ENCODE measurements around the gene CENPW.

CENPW gene

DNA sequence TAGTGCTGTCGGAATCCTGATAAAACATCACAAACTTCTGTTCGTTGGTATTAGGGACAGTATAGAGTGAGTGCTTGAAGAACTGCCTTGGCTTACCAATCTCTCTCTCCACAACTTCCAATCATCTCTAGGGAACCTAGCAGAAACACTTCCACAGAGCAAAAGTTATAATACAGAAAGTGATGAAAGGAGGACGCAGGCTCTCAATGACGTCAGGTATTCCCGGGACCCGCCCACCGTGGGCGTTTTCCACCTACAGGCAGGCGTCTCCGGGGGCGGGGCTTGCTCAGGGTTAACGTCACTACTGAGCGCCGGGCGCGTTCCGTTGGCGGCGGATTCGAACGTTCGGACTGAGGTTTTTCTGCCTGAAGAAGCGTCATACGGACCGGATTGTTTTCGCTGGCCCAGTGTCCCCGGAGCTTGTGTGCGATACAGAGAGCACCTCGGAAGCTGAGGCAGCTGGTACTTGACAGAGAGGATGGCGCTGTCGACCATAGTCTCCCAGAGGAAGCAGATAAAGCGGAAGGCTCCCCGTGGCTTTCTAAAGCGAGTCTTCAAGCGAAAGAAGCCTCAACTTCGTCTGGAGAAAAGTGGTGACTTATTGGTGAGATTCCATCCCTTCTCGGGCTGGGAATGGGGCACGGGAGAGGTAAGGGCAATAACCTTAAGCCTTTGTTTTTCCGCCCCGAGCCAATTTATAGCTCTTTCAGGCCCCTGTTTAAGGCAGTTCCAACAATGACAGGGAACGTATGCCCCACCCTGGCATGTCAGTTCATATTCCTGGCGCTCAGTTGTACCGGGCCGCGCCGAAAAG, at the start of gene CENPW:
Gene CENPW, plus strand, starts transcription at position 320 of the 814 bp plus-strand sequence. Its CDS starts 159 bp downstream, at position 479.
- peak; percentile 99 for DNase-seq

DNA sequence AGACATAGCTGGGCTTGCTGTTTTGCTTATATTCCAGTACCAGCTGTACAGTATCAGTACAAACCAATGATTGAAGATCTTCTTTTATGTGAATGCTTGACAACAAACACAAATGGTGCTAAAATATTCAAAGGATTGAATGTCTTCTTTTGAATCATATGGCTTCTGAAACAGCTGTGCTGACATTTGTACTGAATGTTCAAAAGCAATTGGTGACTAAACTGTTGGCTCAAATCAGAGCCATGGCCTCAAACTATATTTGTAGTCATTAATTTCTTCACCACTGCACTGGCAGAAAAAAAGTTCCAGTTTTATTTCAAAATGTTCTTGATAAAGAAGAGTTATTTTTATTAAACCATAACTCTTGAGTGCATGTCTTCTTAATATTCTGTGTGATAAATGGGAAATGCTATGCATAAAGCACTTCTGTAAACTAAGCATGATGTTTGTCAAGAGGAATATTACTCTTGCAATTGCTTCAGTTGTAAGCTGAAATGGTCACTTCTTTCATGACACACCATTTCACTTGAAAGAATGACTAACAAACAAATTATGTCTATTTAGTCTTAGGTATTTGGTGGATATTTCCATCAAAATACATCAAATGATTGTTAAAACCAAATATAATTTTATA, 45.9 kb upstream of the CENPW start:
- no peak for DNase-seq

DNA sequence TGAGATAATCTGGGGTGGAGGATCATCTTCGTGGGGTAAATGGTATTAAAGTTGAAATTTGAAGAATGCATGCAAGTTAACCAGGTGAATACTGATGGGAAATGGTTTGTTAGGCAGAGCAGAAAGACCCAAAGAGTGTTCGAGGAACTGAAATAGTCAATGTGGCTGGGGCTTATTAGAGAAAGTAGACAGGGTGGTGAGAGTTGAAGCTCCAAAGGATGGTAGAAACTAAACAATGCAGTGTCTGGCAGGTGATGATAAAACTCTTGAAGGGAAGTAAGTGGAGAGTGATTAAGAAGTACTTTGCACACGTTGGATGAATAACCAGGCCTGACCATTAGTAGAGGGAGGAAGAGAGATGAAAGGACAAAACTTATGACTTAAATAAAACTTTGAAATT, 39.8 kb upstream of the CENPW start:
- no peak for DNase-seq

DNA sequence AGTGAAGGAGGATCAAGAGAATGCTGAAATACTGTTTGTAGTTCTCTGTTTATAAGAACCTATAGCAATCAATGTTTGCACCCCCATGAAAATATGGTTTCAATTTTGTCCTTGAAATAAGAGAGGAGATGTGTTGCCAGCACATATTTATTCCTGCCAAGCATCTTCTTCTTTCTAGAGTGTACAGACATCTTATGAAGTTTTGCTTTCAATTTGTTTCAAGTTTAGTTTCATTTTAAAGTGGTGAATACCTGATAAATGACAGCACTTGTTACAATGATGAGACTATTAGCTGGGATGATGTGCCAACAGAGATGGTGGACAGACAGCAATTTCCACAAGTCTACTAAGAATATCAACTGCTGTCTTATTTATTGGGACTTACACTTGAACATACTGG, 39.2 kb upstream of the CENPW start:
- no peak for DNase-seq

DNA sequence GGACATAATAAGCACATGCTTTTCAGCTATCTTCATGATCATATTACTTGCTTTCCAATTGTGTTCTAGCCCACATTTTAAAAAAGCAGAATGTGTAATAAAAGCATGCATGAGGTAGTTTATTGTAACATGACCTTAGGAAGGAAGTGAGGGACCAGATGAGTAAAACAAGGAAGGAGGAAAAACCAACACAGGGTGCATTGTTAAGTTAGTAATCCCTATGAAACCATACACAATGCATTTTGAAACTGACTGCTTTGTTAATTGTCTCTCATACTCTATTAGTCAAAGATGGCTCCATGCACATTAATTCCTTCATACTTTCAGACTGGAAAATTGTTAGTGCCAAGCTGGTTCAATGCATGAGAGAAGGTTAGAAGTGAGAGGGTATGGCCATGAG, 37.7 kb upstream of the CENPW start:
- no peak for DNase-seq

DNA sequence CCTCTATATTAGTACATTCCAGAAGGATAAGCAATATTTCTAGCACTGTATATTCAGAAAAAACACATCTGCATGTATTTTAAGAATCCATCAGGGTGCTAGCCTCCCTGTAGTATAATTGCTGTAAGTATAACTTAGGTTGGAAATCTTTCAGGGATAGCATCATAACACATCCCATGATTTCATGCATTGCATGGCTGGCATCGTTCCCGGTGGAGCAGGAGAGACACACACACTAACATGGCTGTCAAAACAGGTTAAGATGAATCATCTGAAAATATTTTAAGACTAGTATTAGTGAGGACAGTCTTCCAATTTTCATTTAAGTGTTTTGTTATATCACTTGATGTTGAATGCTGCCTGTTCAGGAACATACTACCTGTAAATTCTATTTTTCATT, 32.1 kb upstream of the CENPW start:
- no peak for DNase-seq

DNA sequence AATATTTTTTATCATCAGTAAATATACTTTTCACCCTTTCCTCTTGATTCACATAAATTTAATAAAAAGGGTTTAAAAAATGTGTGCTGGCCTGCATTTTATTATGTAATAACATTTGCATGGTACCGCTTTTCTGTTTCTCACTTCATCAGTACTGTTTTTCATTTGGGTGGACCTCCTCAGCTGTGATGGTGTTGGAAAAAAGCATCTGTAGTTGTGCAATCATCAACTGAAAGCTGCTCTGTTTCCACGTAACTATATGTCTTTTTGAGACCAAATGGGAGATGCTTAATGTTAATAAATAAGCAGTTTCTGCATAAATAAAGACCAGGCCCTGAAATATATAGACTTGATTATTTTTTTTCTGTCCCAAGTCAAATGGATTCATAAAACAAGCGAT, 31.6 kb upstream of the CENPW start:
- no peak for DNase-seq

DNA sequence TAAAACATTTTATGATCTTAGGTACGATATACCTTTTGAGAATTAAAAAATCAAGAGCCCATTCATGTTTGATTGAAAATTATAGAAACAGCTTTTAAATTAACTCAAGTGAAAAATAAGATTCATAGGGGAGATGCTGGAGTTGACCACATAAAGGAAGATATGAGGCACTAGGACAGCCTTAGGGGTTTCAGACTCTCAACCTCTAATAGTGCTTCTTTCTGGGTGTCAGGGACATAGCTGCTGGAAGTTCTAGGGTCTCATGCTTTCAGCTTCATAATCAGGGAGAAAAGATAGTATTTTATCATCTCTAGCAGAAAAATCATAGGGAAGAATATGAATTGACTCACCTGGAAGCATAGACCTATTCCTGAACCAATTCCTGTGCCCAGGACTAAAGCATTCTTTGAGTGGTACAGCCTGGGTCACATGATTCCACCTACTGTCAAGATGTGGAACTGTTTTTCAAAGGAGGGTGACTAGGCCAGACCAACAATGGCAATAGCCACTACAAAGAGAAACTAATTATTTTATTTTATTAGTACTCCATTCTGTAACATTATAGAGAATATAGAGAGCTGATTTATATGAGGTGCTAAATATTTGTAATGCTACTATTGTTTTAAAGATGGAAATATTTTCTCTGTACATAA, 27.8 kb upstream of the CENPW start:
- no peak for DNase-seq

DNA sequence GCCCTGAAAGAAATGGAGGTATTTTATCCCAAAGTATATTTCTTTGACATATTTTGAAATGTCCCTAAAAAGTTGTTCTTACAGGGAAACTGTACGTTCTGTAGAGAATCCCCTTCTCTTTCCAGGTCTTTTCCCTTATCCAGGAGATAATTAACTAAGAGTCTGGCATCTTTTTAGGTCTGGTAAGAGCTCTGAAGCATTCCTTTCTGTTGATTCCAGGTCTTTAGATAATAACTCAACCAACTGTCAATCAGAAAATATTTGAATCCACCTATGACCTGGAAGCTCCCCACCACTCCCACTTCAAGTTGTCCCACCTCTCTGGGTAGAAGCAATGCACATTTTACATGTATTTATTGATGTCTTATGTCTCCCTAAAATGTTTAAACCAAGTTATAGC, 26.0 kb upstream of the CENPW start:
- DNase-seq: no peak

DNA sequence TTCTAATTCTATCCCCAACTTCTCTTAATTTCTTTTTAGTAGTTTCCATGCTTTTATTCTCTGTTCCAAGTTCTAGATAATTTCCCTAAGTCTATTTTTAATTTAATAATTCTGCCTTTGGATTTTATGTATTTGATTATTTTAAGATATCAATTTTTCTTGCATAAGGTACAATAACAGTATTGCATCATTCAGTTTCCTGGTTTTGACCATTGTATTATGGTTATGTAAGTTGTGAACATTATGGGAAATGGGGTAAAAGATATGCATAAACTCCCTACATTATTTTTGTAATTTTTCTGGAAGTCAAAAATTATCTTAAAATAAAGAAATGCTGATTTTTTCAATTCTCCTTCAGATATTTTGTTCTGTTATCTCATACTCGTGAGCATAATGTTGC, 21.1 kb upstream of the CENPW start:
- DNase-seq: no peak

DNA sequence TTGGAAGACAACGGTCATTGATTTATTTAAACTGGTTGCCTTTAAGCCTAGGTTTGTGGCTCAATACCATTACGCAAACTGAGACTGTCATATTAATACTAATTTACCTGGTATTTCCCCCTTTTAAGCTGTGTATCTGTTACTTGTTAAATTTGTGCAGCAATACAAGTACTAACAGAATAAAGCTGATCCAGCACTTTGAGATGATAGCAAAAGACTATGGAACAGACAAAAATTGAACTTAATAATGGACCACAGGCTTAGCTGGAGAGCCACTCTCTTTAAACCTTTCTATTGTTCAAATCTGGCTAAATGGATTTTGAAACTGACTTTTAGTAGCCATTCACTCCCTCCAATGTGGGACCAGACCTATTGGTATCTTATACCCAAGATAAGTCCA, 6.2 kb upstream of the CENPW start:
- DNase-seq: no peak

DNA sequence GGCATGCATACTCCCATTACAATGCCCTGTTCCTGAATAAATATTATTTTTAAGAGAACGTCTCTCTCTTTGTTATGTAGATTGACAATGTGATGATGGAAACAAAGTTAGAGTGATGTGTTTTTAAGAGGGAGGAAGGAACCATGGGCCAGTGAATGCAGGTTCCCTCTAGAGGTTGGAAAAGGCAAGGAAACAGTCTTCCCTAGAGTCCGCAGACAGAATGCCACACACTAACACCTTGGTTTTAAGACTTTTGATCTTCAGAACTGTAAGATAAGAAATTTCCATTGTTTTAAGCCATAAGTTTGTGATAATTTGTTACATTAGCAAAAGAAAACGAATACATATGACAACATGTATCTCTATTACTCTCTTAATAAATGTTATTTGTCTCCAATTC, 4.7 kb upstream of the CENPW start:
- DNase-seq: no peak

DNA sequence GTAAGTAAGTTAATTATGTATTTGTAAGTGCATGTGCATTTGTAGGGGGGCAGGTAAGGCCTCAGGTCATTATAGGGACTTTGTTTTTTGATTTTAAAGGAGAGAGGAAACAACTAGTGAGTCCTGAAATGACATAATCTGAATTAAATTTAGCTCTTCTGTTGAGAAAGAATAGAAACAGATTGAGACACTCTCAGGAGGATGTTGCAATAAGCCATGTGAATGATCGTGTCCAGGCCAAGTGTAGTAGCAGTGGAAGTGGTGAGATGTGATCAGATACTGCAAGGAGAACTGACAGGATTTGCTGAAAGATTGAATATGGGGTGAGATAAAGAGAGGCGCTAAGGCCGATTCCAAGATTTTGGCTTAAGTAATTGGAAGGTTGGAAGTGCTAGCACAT, 2.6 kb upstream of the CENPW start:
- no peak for DNase-seq

DNA sequence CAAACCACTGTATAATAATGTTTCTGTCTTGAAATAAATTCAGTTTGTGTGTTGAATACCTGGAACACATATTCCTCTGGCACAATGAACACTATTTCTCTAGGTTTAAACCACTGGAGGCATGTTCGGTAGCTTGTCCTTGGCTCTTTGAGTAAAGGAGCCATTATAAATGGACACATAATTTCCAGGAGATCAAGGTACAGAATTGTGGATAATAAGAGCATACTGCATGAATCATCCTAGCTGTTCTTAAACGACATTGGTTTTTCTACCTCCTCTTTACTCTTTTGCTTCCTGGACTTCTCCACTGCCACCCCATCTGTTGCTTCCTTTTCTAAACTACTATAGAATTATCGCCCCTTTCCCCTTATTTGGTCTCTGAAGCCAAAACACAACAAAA, 1.2 kb downstream of the CENPW start:
- no peak for DNase-seq

DNA sequence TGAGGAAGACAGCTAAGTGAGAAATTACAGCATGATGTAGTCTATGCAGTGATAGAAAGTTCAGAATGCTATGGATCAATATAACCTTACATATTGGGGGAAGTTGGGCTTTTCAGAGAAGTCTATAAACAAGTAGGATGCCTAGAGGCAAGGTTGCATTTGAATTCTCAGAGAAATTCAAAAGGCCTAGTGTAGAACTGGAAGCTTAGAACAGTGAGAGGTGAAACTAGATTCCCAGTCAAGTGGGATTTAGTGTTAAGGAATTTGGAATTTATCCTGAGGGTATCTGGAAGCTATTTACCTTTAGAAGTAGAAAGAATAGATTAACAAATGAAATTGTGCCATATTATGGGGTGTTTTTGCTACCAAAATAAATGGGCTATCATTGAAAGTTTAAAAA, 4.3 kb downstream of the CENPW start:
- DNase-seq: no peak

DNA sequence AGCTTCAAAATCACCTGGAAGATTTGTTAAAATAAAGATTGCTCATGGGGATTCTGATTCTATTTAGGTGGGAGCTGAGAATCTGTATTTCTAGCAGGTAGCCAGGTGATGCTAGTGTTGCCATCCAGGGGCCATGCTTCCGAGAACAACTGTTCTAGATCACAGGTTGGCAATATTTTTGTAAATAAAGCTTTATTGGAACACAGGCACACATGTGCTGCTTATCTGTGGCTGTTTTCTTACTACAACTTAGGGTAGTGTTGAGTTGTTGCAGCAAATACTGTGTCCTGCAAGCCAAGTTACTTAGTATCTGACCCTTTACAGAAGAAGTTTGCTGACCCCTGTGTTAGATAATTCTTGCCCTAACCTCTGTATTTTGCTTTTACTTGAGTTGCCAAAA, 12.0 kb downstream of the CENPW start:
- no peak for DNase-seq

DNA sequence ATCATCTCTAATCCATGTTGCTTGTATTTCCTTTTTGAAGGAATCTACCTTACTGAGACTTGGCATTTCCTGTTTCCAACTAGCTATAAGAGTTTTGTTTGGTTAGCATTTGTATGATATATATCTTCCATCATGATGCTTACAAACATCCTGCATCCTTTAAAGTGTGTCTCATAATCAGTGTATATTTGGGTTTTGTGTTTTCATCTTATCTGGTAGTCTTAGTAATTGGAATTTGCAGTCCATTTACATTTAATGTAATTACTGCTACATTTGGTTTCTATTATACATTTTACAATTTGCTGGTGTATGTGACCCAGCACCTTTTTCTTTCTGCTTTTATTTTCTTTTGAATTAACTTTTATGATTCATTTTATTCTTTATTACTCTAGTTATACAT, 12.6 kb downstream of the CENPW start:
- no peak for DNase-seq

DNA sequence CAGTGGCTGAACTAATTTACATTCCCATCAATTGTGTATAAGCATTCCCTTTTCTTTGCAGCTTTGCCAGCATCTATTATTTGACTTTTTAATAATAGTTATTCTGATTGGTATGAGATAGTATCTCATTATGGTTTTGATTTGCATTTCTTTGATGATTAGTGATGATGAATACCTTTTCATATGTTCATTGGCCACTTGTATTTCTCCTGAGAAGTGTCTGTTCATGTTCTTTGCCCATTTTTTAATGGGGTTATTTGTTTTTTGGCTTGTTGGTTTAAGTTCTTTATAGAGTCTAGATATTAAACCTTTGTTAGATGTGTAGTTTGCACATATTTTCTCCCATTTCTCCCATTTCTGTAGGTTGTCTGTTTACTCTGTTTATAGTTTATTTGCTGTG, 16.6 kb downstream of the CENPW start:
- no peak for DNase-seq

DNA sequence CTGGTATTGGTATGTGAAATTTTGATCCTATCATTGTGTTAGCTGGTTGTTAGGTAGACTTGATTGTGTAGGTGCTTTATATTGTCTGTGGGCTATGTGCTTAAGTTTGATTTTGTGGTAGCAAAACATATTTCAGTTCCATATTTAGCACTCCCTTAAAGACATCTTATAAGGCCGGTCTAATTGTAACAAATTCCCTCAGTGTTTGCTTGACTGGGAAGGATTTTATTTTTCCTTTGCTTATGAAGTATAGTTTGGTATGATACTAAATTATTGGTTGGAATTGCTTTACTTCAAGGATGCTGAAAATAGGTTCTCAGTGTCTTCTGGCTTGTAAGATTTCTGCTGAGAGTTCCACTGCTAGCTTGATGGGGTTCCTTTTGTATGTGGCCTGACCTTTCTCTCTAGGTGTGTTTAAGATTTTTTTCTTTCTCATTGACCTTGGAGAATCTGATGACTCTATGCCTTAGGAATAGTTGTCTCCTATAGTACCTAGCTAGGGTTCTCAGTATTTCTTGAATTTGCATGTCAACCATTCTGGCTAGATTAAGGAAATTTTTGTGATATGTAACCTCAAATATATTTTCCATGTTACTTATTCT, 20.1 kb downstream of the CENPW start:
- DNase-seq: no peak

DNA sequence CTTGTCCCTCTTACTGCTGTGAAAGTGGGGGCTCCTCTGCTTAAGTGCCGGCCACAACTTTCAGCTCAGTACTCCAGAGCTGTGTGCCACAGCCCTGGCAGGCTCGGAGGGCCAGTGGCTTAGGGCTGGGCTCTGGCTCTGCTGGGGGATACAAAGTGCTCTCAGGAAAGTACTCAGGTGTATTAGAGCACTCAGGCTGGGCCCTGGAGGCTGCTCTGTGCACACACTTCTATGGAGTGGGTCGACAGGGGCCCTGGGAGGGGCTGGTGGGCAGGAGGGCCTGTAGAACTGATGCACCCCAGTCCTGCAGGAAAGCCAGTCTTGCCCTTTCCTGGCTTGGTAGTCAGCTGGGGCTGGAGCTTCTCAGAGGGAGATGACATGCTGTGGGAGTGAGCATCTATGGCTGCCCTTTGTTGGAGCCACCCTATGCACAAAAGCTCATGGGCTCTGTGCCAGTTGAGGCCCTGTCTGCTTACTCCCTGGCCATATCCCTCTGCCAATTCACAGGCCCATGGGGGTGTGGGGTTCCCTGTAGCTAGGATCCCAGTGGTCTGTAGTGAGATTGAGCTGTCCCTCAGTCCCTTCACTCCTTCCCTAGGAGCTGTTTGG, 22.0 kb downstream of the CENPW start:
- no peak for DNase-seq

DNA sequence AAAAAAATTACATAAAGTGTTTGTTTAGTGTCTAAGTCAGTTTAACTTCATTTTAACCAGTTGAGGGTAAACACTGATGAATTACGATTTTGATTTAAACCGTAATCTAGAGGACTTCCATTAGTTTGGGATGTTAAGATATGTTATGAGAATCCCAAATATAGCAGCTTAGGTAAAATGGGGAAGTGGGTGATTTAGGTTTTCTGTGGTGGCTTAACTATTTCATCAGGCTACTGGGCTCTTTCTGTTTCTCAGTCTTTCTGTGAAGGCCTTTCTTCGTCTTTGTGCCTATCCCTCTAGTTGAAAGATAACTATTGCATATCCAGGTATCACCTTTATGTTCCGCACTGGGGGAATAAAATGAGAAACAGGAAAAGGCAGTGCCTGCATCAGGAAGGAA, 27.9 kb downstream of the CENPW start:
- no peak for DNase-seq

DNA sequence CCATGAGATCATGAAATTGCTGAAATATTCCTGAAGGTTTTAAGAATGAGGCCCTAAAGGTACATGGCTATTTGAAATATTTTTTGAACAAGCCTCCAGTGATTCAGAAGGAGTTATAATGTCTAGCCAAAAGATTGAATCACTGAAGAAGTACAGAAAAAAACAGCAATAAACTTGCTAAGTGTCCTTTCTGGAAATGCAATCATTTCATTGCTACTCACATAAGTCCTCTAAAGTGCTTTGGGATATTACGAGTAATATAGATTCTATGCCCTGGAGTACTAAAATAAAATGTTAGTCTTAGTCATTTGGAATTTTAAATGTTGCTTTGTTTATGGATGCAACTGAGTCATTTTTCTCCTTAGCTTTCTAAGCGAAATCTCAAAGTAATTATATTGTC, 32.7 kb downstream of the CENPW start:
- no peak for DNase-seq

DNA sequence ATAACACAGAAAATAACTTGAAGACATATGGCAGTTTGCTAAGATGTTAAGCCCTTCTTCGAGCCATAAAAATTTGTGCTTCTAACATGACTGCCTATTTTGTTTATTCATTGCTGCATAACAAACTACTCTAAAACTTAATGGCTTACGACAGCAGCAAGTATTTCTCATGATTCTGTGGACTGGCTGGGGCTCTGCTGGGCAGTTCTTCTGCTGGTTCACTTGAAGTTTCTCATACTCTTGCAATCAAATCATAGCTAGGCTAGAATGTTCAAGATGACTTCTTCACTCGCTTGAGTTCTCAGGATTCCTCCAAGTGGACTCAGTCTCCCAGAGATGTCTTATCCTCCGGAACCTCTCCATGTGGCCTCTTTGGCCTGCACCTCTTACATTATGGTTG, 33.4 kb downstream of the CENPW start:
- no peak for DNase-seq

DNA sequence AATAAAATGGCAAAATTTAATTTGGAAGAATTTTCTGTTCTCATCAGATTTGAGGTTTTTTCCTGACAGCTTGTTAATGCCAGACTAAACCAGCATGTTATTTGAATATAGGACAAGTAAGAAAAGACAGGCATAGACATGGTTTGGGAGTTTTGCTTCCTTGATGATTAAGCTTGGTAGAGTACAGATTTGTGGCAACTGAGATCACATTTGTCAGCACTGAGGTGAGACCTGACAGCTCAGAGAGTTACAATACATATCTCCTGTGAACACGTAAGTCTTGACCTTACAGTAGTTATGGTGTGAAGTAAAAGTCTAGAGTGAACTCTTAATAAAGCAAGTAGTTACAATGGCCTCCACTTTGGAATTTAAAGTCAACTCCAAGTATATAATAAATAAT, 34.5 kb downstream of the CENPW start:
- DNase-seq: no peak
